ENCODE measurements around the gene KLF11. TPM values are rescaled to one million over a fixed set of nuclear protein-coding genes. Genes with fewer than 3 reads are reported as not detected.

The KLF11 gene
- polyA plus RNA-seq, 1 of the 3 experiments (the other 2 are of a cell fraction) = 9.5 TPM

DNA sequence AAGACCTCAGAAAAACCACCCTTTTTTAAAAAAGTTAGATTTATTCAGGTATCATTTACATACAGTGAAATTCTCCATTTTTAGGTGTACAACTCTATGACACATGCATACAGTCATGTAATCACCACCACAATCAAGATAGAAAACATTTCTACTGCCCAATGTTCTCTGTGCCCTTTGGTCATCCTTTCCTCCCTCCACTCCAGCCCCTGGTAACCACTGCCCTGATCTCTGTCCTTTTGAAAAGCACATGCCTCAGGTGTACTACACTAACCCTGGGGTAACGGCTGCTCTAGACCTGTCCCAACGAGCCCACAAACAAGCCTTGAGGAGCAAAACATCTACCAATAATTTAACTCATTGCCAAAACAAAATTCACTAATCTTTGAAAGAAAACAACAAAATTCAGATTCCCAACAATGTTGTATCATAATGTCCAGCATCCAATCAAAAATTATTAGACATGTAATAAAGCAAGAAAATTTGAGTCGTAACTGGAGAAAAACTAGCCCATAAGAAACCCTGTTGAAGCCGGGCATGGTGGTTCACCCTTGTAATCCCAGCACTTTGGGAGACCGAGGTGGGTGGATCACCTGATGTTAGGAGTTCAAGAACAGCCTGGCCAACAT, 25.9 kb upstream of the KLF11 start:
- no peaks in the 10 kb centered on the region for H3K9me2 ChIP-seq
- no peak for DNase-seq
- H2AFZ ChIP-seq (ENCODE audit: low read depth) = no peak overlapping the region
- no peaks in the 10 kb centered on the region for H3K36me3 ChIP-seq (replicated peaks in 1 of 2; ENCODE audit: control insufficient read depth in 1 of 2, insufficient read depth in 2 of 2, low read length in 1 of 2)
- H3K4me3 ChIP-seq (ENCODE audit: low read depth in 2 of 2, low read length in 1 of 2) = no peak overlapping the region
- H3K27me3 ChIP-seq (ENCODE audit: insufficient read depth) = peaks cover 6% of the 10 kb centered on the region; the same call in 1 of the 2 replicates
- no peak overlapping the region for H3K27ac ChIP-seq (ENCODE audit: low read depth in 2 of 2, low read length in 1 of 2)
- no peaks in the 10 kb centered on the region; the same call in 1 of the 2 replicates for H3K9me3 ChIP-seq
- H3F3A ChIP-seq (replicated peaks; ENCODE audit: insufficient read depth) = no peaks in the 10 kb centered on the region
- H4K20me1 ChIP-seq (ENCODE audit: insufficient read depth) = no peaks in the 10 kb centered on the region
- ChIA-PET CTCF (interaction anchor here (1.4 kb wide), 1 partner anchor 33 kb away, joined by 8 read pairs; no protein-coding TSS in a partner anchor), POLR2A (no interaction called here)
- H3K4me2 ChIP-seq = no peak overlapping the region
- no peaks in the 10 kb centered on the region for H3K79me2 ChIP-seq (ENCODE audit: insufficient read depth)
- WGBS (ENCODE audit: low lambda C conversion rate) = 68% methylated on average over 5 of the region's 5 CpGs
- no peak overlapping the region for H3K9ac ChIP-seq
- TF ChIP-seq, protein P1, sequence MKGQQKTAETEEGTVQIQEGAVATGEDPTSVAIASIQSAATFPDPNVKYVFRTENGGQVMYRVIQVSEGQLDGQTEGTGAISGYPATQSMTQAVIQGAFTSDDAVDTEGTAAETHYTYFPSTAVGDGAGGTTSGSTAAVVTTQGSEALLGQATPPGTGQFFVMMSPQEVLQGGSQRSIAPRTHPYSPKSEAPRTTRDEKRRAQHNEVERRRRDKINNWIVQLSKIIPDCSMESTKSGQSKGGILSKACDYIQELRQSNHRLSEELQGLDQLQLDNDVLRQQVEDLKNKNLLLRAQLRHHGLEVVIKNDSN (IDR thresholded peaks at IDR 0.05; ENCODE audit: borderline replicate concordance, low read depth) = no peak
- TF ChIP-seq RAD21 (IDR thresholded peaks at IDR 0.05; ENCODE audit: low read length) = no peak
- no peak for TF ChIP-seq SMC3 (IDR thresholded peaks at IDR 0.05; ENCODE audit: low read depth, low read length)
- no peak for TF ChIP-seq TCF12 (IDR thresholded peaks at IDR 0.05)
- no peak for TF ChIP-seq MXI1 (IDR thresholded peaks at IDR 0.05; ENCODE audit: low read depth, low read length)
- no peak for TF ChIP-seq TAF1 (IDR thresholded peaks at IDR 0.05; ENCODE audit: borderline replicate concordance, low read depth, low read length)
- no peak for TF ChIP-seq EZH2phosphoT487 (IDR thresholded peaks at IDR 0.05; ENCODE audit: borderline replicate concordance, low read depth)
- TF ChIP-seq, protein P2, sequence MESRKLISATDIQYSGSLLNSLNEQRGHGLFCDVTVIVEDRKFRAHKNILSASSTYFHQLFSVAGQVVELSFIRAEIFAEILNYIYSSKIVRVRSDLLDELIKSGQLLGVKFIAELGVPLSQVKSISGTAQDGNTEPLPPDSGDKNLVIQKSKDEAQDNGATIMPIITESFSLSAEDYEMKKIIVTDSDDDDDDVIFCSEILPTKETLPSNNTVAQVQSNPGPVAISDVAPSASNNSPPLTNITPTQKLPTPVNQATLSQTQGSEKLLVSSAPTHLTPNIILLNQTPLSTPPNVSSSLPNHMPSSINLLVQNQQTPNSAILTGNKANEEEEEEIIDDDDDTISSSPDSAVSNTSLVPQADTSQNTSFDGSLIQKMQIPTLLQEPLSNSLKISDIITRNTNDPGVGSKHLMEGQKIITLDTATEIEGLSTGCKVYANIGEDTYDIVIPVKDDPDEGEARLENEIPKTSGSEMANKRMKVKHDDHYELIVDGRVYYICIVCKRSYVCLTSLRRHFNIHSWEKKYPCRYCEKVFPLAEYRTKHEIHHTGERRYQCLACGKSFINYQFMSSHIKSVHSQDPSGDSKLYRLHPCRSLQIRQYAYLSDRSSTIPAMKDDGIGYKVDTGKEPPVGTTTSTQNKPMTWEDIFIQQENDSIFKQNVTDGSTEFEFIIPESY (IDR thresholded peaks at IDR 0.05; ENCODE audit: borderline replicate concordance, low read depth) = no peak
- TF ChIP-seq RFX5 (IDR thresholded peaks at IDR 0.05; ENCODE audit: low read length) = no peak
- TF ChIP-seq, protein P3, sequence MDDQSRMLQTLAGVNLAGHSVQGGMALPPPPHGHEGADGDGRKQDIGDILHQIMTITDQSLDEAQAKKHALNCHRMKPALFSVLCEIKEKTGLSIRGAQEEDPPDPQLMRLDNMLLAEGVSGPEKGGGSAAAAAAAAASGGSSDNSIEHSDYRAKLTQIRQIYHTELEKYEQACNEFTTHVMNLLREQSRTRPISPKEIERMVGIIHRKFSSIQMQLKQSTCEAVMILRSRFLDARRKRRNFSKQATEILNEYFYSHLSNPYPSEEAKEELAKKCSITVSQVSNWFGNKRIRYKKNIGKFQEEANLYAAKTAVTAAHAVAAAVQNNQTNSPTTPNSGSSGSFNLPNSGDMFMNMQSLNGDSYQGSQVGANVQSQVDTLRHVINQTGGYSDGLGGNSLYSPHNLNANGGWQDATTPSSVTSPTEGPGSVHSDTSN (IDR thresholded peaks at IDR 0.05) = no peak
- no peak for TF ChIP-seq GATA2 (CRISPR knock-in tag; IDR thresholded peaks at IDR 0.05)
- TF ChIP-seq, protein P4, sequence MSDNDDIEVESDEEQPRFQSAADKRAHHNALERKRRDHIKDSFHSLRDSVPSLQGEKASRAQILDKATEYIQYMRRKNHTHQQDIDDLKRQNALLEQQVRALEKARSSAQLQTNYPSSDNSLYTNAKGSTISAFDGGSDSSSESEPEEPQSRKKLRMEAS (IDR thresholded peaks at IDR 0.05; ENCODE audit: low read depth) = no peak
- TF ChIP-seq MEF2A (IDR thresholded peaks at IDR 0.05; ENCODE audit: borderline replicate concordance, low read depth) = no peak
- no peak for TF ChIP-seq SIN3A (IDR thresholded peaks at IDR 0.05; ENCODE audit: borderline replicate concordance, low read depth, low read length)
- TF ChIP-seq EP300 (IDR thresholded peaks at IDR 0.05; ENCODE audit: borderline replicate concordance in 1 of 2, low read depth in 1 of 2, low read length in 1 of 2) = no peak
- TF ChIP-seq, protein P5, sequence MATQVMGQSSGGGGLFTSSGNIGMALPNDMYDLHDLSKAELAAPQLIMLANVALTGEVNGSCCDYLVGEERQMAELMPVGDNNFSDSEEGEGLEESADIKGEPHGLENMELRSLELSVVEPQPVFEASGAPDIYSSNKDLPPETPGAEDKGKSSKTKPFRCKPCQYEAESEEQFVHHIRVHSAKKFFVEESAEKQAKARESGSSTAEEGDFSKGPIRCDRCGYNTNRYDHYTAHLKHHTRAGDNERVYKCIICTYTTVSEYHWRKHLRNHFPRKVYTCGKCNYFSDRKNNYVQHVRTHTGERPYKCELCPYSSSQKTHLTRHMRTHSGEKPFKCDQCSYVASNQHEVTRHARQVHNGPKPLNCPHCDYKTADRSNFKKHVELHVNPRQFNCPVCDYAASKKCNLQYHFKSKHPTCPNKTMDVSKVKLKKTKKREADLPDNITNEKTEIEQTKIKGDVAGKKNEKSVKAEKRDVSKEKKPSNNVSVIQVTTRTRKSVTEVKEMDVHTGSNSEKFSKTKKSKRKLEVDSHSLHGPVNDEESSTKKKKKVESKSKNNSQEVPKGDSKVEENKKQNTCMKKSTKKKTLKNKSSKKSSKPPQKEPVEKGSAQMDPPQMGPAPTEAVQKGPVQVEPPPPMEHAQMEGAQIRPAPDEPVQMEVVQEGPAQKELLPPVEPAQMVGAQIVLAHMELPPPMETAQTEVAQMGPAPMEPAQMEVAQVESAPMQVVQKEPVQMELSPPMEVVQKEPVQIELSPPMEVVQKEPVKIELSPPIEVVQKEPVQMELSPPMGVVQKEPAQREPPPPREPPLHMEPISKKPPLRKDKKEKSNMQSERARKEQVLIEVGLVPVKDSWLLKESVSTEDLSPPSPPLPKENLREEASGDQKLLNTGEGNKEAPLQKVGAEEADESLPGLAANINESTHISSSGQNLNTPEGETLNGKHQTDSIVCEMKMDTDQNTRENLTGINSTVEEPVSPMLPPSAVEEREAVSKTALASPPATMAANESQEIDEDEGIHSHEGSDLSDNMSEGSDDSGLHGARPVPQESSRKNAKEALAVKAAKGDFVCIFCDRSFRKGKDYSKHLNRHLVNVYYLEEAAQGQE (IDR thresholded peaks at IDR 0.05; ENCODE audit: low read depth, low read length) = no peak
- no peak for TF ChIP-seq FOXJ3 (CRISPR knock-in tag; IDR thresholded peaks at IDR 0.05)
- H3K4me1 ChIP-seq (ENCODE audit: control insufficient read depth in 1 of 2, insufficient read depth in 2 of 2, low read depth in 1 of 2, low read length in 1 of 2) = peaks cover 0 to 8% of the 10 kb centered on the region in 2 experiments; a peak in 2 of 4 replicates
